Colonic mucosa (tissue), 4 donors: ENCODE data around the gene GPR149. TPM values are rescaled to one million over a fixed set of nuclear protein-coding genes. Genes with fewer than 3 reads are reported as not detected.

Experiments
- DNase-seq: peaks from one replicate; pipeline ENCODE4 v3.0.0-alpha.2; 2020
- H3K27ac ChIP-seq: fragments of 200-600 bp; one replicate; pipeline ENCODE4 v1.8.0; 2021
- H3K27me3 ChIP-seq: fragments of 200-600 bp; one replicate; pipeline ENCODE4 v1.8.0; 2021
- H3K36me3 ChIP-seq: fragments of 200-600 bp; one replicate; pipeline ENCODE4 v1.8.0; 2021
- H3K4me1 ChIP-seq: fragments of 200-600 bp; one replicate; pipeline ENCODE4 v1.8.0; 2021; ENCODE audit warnings: mild to moderate bottlenecking
- H3K4me3 ChIP-seq: fragments of 200-600 bp; one replicate; pipeline ENCODE4 v1.8.0; 2021
- H3K9ac ChIP-seq, 2 donors: one replicate each; pipeline ENCODE4 v1.7.0; 2013; ENCODE audit warnings: control low read depth in 2 of 2, low read depth in 2 of 2, low read length in 2 of 2
- H3K9me3 ChIP-seq: fragments of 200-600 bp; one replicate; pipeline ENCODE4 v1.8.0; 2021
- CTCF ChIP-seq: fragments of 200-600 bp; IDR thresholded peaks from one replicate; pipeline ENCODE4 v1.8.0; 2022; ENCODE audit warnings: antibody characterized with exemption, mild to moderate bottlenecking
- intact Hi-C: fragments of 100-400 bp; cut with DNase I; formaldehyde crosslinking; loops from one replicate; pipeline ENCODE4 v1.14.1; 2022
- total RNA-seq, 2 donors: library from RNA; stranded (reverse); fragmentation: NEBNext Ultra II Directional in 1 of 2; extraction: Animal tissue kit (Norgen Biotek cat#: 25700) in 1 of 2; gene quantifications; one replicate each; pipeline ENCODE4 v1.2.1, GENCODE V29; 2021
- donor health status: healthy.
- donor health status: DM: no; HTN: no; CAD: no.
- donor health status: DM: no; HTN: no; CAD: no.

GPR149 gene
- total RNA-seq, 2 donors from 2014 or later, result not detected

GRCh38 chr3:154338570-154338969 lies 91.4 kb downstream of the GPR149 start:
- no peak for DNase-seq
- no peak overlapping the region for H3K4me3 ChIP-seq
- no peak overlapping the region for H3K9ac ChIP-seq
- no peaks in the 10 kb centered on the region for H3K36me3 ChIP-seq
- H3K4me1 ChIP-seq, result no peaks in the 10 kb centered on the region
- intact Hi-C loops, result loop anchor here (10.0 kb wide), 1 partner anchor 986 kb away; no protein-coding TSS in a partner anchor
- no peak for TF ChIP-seq CTCF
- H3K9me3 ChIP-seq, result no peaks in the 10 kb centered on the region
- no peak overlapping the region for H3K27ac ChIP-seq
- H3K27me3 ChIP-seq, result no peaks in the 10 kb centered on the region

- H3K9ac ChIP-seq, result no peak overlapping the region
- no peak overlapping the region for H3K27ac ChIP-seq
- H3K4me1 ChIP-seq, result no peaks in the 10 kb centered on the region
- H3K9me3 ChIP-seq, result no peaks in the 10 kb centered on the region
- H3K4me3 ChIP-seq, result no peak overlapping the region
- intact Hi-C loops, result loop anchor here (10.0 kb wide), 1 partner anchor 987 kb away; no protein-coding TSS in a partner anchor
- DNase-seq, result no peak
- no peaks in the 10 kb centered on the region for H3K27me3 ChIP-seq
- TF ChIP-seq CTCF, result no peak
- no peaks in the 10 kb centered on the region for H3K36me3 ChIP-seq
These were observed 92.0 kb downstream of the GPR149 start for GRCh38 chr3:154338008-154338407.

- H3K4me3 ChIP-seq, result no peak overlapping the region
- H3K9me3 ChIP-seq, result no peaks in the 10 kb centered on the region
- TF ChIP-seq CTCF, result peak; percentile 50
- H3K27me3 ChIP-seq, result no peaks in the 10 kb centered on the region
- no peaks in the 10 kb centered on the region for H3K36me3 ChIP-seq
- DNase-seq, result no peak
- H3K4me1 ChIP-seq, result no peaks in the 10 kb centered on the region
- H3K27ac ChIP-seq, result no peak overlapping the region
- H3K9ac ChIP-seq, result no peak overlapping the region
- intact Hi-C loops, result loop anchor here (10.0 kb wide), 1 partner anchor 990 kb away; no protein-coding TSS in a partner anchor
These were observed 95.0 kb downstream of the GPR149 start for GRCh38 chr3:154334973-154335420.

GRCh38 chr3:154327871-154328270 lies 102.1 kb downstream of the GPR149 start:
- Histone ChIP-seq H3K27ac (no peak overlapping the region), H3K4me1 (no peaks in the 10 kb centered on the region), H3K9ac (no peak overlapping the region), H3K9me3 (no peaks in the 10 kb centered on the region), H3K27me3 (no peaks in the 10 kb centered on the region), H3K36me3 (no peaks in the 10 kb centered on the region), H3K4me3 (no peak overlapping the region)
- no peak for DNase-seq
- TF ChIP-seq CTCF, result no peak
- intact Hi-C loops, result loop anchor here (10.0 kb wide), 1 partner anchor 203 kb away; the partner anchor contains the start of gene ARHGEF26

DNA sequence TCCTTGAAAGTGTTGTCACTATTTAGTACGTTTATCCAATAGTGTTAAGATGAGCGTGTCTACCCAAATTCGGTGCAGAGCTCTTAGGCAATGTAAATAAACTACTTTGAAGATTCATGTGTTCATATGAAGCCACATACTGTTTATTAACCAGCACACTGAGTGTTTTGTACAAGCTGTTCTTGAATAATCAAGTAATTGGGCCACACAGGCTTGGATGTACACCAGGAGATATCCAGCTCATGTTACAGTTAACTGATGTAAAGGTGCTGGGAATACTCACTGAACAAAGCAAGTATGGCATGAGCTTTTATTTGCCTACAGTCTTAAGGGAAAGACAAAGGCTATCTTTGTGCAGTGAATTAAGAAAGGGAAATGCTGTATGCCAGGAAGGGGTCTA lies 105.1 kb downstream of the GPR149 start:
- H3K27ac ChIP-seq, result peak overlapping the region; percentile 90
- intact Hi-C loops, result loop anchor here (10.0 kb wide), 1 partner anchor 200 kb away; the partner anchor contains the start of gene ARHGEF26
- peaks cover 6% of the 10 kb centered on the region for H3K4me1 ChIP-seq
- DNase-seq, result no peak
- no peak for TF ChIP-seq CTCF
- no peaks in the 10 kb centered on the region for H3K36me3 ChIP-seq
- H3K27me3 ChIP-seq, result no peaks in the 10 kb centered on the region
- H3K9ac ChIP-seq, result peak overlapping the region in 1 of 2 donors; percentile 80
- no peaks in the 10 kb centered on the region for H3K9me3 ChIP-seq
- peak overlapping the region; percentile 64 for H3K4me3 ChIP-seq
